Fibroblast of lung (primary cell): ENCODE results near the gene VPS13D.

Experiments
- EZH2 ChIP-seq: IDR thresholded peaks from 2 replicates; pipeline ENCODE4 v1.5.1; 2012; ENCODE audit warnings: low read length, control low read depth, mild to moderate bottlenecking; ENCODE audit errors: missing control alignments
- TF ChIP-seq, protein P1 (sequence below), 2 donors: IDR thresholded peaks in 1 of 2; conservative IDR thresholded peaks in 1 of 2; 1 replicate in 1 of 2; 2 replicates in 1 of 2; pipeline ENCODE4 v1.5.1; 2011 to 2012; ENCODE audit warnings: low read length in 2 of 2, control low read depth in 1 of 2, inconsistent platforms in 1 of 2, low read depth in 1 of 2, mild to moderate bottlenecking in 1 of 2

DNA sequence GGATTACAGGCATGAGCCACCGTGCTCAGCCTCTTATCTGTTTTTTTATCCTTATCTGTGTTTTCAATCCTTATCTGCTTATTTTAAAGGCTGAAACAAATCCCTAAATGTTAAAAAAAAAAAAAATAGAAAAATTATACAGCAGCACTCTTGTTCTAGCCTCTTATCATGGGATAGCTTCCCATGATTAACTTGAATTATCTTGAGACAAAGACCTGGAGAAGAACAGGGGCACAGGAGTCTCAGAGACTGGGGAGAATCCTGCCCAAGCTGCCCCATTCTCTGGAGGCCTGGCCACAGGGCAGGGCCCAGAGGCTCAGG, 301.3 kb downstream of the VPS13D start:
- TF ChIP-seq, protein P1, sequence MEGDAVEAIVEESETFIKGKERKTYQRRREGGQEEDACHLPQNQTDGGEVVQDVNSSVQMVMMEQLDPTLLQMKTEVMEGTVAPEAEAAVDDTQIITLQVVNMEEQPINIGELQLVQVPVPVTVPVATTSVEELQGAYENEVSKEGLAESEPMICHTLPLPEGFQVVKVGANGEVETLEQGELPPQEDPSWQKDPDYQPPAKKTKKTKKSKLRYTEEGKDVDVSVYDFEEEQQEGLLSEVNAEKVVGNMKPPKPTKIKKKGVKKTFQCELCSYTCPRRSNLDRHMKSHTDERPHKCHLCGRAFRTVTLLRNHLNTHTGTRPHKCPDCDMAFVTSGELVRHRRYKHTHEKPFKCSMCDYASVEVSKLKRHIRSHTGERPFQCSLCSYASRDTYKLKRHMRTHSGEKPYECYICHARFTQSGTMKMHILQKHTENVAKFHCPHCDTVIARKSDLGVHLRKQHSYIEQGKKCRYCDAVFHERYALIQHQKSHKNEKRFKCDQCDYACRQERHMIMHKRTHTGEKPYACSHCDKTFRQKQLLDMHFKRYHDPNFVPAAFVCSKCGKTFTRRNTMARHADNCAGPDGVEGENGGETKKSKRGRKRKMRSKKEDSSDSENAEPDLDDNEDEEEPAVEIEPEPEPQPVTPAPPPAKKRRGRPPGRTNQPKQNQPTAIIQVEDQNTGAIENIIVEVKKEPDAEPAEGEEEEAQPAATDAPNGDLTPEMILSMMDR (conservative IDR thresholded peaks at IDR 0.05 in 1 of 2, IDR thresholded peaks at IDR 0.05 in 1 of 2; ENCODE audit: low read depth in 1 of 2, low read length in 2 of 2): no peak
- TF ChIP-seq EZH2: no peak
